A549 (cell line): ENCODE data around the gene PLAC9. TPM values are rescaled to one million over a fixed set of nuclear protein-coding genes. Genes with fewer than 3 reads are reported as not detected.

ENCODE experiments used
- ATAC-seq, 2 experiments: fragments of 200-7000 bp in 1 of 2; fragments of >200 bp in 1 of 2; cut with Nextera tagmentation in 1 of 2; cut with Tn5 transposase in 1 of 2; 3 replicates each; pipeline versions ENCODE4 v1.8.0 to v1.9.1; 2018 to 2020; ENCODE audit warnings: mild to moderate bottlenecking in 1 of 2, moderate library complexity in 1 of 2
- CTCF ChIA-PET: fragments of 300-600 bp; sonication (Branson Sonifier 250); formaldehyde crosslinking; extraction: SDS; loops from one replicate; lab custom pipeline; 2021; ENCODE audit warnings: antibody characterized with exemption, inconsistent platforms; lab: Yijun Ruan, JAX
- POLR2A ChIA-PET: fragments of 350-600 bp; formaldehyde crosslinking; extraction: SDS; loops from one replicate; lab custom pipeline; 2021; ENCODE audit warnings: antibody characterized with exemption, inconsistent platforms; lab: Yijun Ruan, JAX
- DNase-seq, 2 experiments: peaks; one replicate each; pipeline versions ENCODE4 v3.0.0 to v3.0.0-alpha.2; 2011 to 2016; ENCODE audit warnings: low read depth in 1 of 2, low spot score in 1 of 2
- FAIRE-seq: peaks from 2 replicates; lab custom pipeline; 2011; peaks lifted over from hg19 to GRCh38; lab: Jason Lieb, UNC
- H3K27ac ChIP-seq, 2 experiments: fragments of >200 bp; sonication (Bioruptor Twin); formaldehyde crosslinking; 3 replicates each; pipeline ENCODE4 v1.5.1; 2016 to 2017
- H3K4me1 ChIP-seq: fragments of >200 bp; sonication (Bioruptor Twin); formaldehyde crosslinking; 3 replicates; pipeline ENCODE4 v1.6.1; 2016
- H3K4me2 ChIP-seq: fragments of >200 bp; sonication (Bioruptor Twin); formaldehyde crosslinking; 3 replicates; pipeline ENCODE4 v1.6.1; 2016
- H3K4me3 ChIP-seq: fragments of >200 bp; sonication (Bioruptor Twin); formaldehyde crosslinking; 3 replicates; pipeline ENCODE4 v1.5.1; 2016
- H3K9me3 ChIP-seq: fragments of >200 bp; sonication (Bioruptor Twin); formaldehyde crosslinking; 3 replicates; pipeline ENCODE4 v1.6.1; 2016
- BHLHE40 ChIP-seq: IDR thresholded peaks from 2 replicates; pipeline ENCODE4 v1.6.1; 2012; ENCODE audit warnings: low read depth, low read length, inconsistent platforms
- CBX2 ChIP-seq: fragments of 200-600 bp; sonication (generic); IDR thresholded peaks from 2 replicates; pipeline ENCODE4 v1.6.1; 2016; ENCODE audit warnings: low read depth, mild to moderate bottlenecking, borderline replicate concordance
- CHD2 ChIP-seq: fragments of 150-350 bp; IDR thresholded peaks from 2 replicates; pipeline ENCODE4 v1.6.1; 2014; ENCODE audit warnings: low read length; ENCODE audit not compliant: partially characterized antibody
- EHF ChIP-seq: fragments of 250-450 bp; sonication (Bioruptor Pico); IDR thresholded peaks from 2 replicates; pipeline ENCODE4 v1.5.0; 2020; ENCODE audit warnings: mild to moderate bottlenecking
- EHMT2 ChIP-seq: fragments of 200-600 bp; sonication (generic); IDR thresholded peaks from 2 replicates; pipeline ENCODE4 v1.6.1; 2016; ENCODE audit warnings: antibody characterized with exemption, low read depth, mild to moderate bottlenecking, moderate library complexity
- EP300 ChIP-seq, 2 experiments: fragments of >200 bp; sonication (Bioruptor Twin); formaldehyde crosslinking; IDR thresholded peaks; 2 replicates in 1 of 2; 3 replicates in 1 of 2; pipeline ENCODE4 v1.6.1; 2016 to 2017
- FOSL2 ChIP-seq, 2 experiments: fragments of 450-650 bp in 1 of 2; fragments of >200 bp in 1 of 2; sonication (Bioruptor Twin) in 1 of 2; formaldehyde crosslinking; IDR thresholded peaks; 2 replicates each; pipeline versions ENCODE4 v1.5.0 to v1.6.1; 2016 to 2020; ENCODE audit warnings: mild to moderate bottlenecking in 1 of 2, moderate library complexity in 1 of 2
- HOXB13 ChIP-seq: fragments of 250-450 bp; sonication (Bioruptor Pico); IDR thresholded peaks from 2 replicates; pipeline ENCODE4 v1.5.0; 2020; ENCODE audit warnings: low read depth, mild to moderate bottlenecking, moderate library complexity
- HOXB5 ChIP-seq: fragments of 250-450 bp; sonication (Bioruptor Pico); IDR thresholded peaks from 2 replicates; pipeline ENCODE4 v1.5.0; 2020; ENCODE audit warnings: mild to moderate bottlenecking, moderate library complexity
- KDM1A ChIP-seq: fragments of 200-600 bp; sonication (generic); IDR thresholded peaks from 2 replicates; pipeline ENCODE4 v1.6.1; 2016; ENCODE audit warnings: low read depth, mild to moderate bottlenecking
- MAFK ChIP-seq: fragments of 450-650 bp; IDR thresholded peaks from 2 replicates; pipeline ENCODE4 v1.6.1; 2014; ENCODE audit not compliant: partially characterized antibody
- MYC ChIP-seq: IDR thresholded peaks from 2 replicates; pipeline ENCODE4 v1.6.1; 2012; ENCODE audit warnings: mild to moderate bottlenecking, inconsistent platforms, low read length, improper control_type of control experiment, borderline replicate concordance
- NFE2L2 ChIP-seq: fragments of 150-350 bp; conservative IDR thresholded peaks from 2 replicates; pipeline ENCODE4 v1.6.1; 2014; ENCODE audit warnings: low read length
- NPAS2 ChIP-seq: fragments of 250-450 bp; sonication (Bioruptor Pico); IDR thresholded peaks from 2 replicates; pipeline ENCODE4 v1.8.0; 2022; ENCODE audit warnings: mild to moderate bottlenecking, moderate library complexity, borderline replicate concordance
- NR3C1 ChIP-seq: fragments of >200 bp; sonication (Bioruptor Twin); formaldehyde crosslinking; IDR thresholded peaks from 3 replicates; pipeline ENCODE4 v1.6.1; 2017
- PHF8 ChIP-seq: fragments of 200-600 bp; sonication (generic); IDR thresholded peaks from 2 replicates; pipeline ENCODE4 v1.6.1; 2016; ENCODE audit warnings: low read depth, mild to moderate bottlenecking, antibody characterized with exemption, moderate library complexity, borderline replicate concordance
- RAD21 ChIP-seq, 2 experiments: fragments of >200 bp in 1 of 2; sonication (Bioruptor Twin) in 1 of 2; formaldehyde crosslinking in 1 of 2; IDR thresholded peaks in 1 of 2; conservative IDR thresholded peaks in 1 of 2; 2 replicates in 1 of 2; 3 replicates in 1 of 2; pipeline ENCODE4 v1.6.1; 2012 to 2018; ENCODE audit warnings: inconsistent platforms in 1 of 2
- RARB ChIP-seq: fragments of 250-450 bp; sonication (Bioruptor Pico); IDR thresholded peaks from 2 replicates; pipeline ENCODE4 v1.8.0; 2021; ENCODE audit warnings: mild to moderate bottlenecking, moderate library complexity
- SREBF2 ChIP-seq: fragments of 450-650 bp; IDR thresholded peaks from 2 replicates; pipeline ENCODE4 v1.6.1; 2014; ENCODE audit warnings: mild to moderate bottlenecking, moderate library complexity
- TFCP2L1 ChIP-seq: fragments of 250-450 bp; sonication (Bioruptor Pico); IDR thresholded peaks from 2 replicates; pipeline ENCODE4 v1.5.0; 2021; ENCODE audit warnings: mild to moderate bottlenecking
- ZNF302 ChIP-seq: fragments of 250-450 bp; sonication (Bioruptor Pico); IDR thresholded peaks from 2 replicates; pipeline ENCODE4 v1.9.0; 2021; ENCODE audit warnings: inconsistent platforms, mild to moderate bottlenecking, moderate library complexity
- ZSCAN20 ChIP-seq: fragments of 250-450 bp; sonication (Bioruptor Pico); IDR thresholded peaks from 2 replicates; pipeline ENCODE4 v1.8.0; 2022; ENCODE audit warnings: mild to moderate bottlenecking, moderate library complexity
- WGBS: methylation state at CpG from one replicate; pipeline ENCODE4 v1.1.6; 2017; ENCODE audit errors: missing lambda C conversion rate; 5-methylcytosine and 5-hydroxymethylcytosine counted together
- polyA plus RNA-seq, 4 experiments: library from polyadenylated mRNA; depleted of rRNA in 3 of 4; stranded (reverse); fragments of >200 nt; fragmentation: RNase III in 1 of 4; extraction: RNeasy Plus Mini Kit Qiagen cat#74134 plus additional on column Dnase treatment in 1 of 4; gene quantifications; 2 replicates in 3 of 4; 3 replicates in 1 of 4; pipeline ENCODE4 v1.2.3, GENCODE V29; 2011 to 2017
- TF ChIP-seq, protein P1 (sequence below): fragments of 450-650 bp; IDR thresholded peaks from 2 replicates; pipeline ENCODE4 v1.6.1; 2014; ENCODE audit warnings: antibody characterized with exemption
- TF ChIP-seq, protein P2 (sequence below): fragments of 150-350 bp; IDR thresholded peaks from 2 replicates; pipeline ENCODE4 v1.6.1; 2014; ENCODE audit warnings: low read depth, mild to moderate bottlenecking, low read length
- TF ChIP-seq, protein P3 (sequence below): fragments of 250-450 bp; sonication (Bioruptor Pico); IDR thresholded peaks from 2 replicates; pipeline ENCODE4 v1.5.0; 2020; ENCODE audit warnings: low read depth, mild to moderate bottlenecking, moderate library complexity
- TF ChIP-seq, protein P4 (sequence below): fragments of 200-600 bp; sonication (generic); IDR thresholded peaks from 2 replicates; pipeline ENCODE4 v1.6.1; 2016; ENCODE audit warnings: antibody characterized with exemption, mild to moderate bottlenecking, moderate library complexity

Gene PLAC9
- polyA plus RNA-seq, 2 of the 4 experiments (the other 2 are of a cell fraction), result not detected

DNA sequence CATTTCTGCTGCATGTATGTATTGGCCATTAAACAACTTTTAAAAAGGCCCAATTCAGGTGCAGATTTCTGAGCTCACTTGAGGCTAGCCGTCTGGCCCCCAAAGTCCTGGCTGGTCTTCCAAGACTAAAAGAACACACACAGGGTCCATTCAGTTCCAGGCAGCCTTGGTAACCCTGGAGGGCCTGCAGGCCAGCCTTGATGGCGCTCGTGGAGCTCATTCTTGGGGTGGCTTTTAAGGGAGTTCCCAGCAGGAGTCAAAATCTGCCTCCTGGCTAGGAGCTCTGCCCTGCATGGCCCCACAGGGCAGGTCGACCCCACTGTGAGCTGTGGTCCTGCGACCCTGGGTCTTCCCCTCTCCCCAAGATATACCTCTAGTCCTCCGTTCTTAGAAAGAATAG, 44.0 kb downstream of the PLAC9 start (continued):
- no peak for TF ChIP-seq NFE2L2
- no peak for TF ChIP-seq MYC
- TF ChIP-seq RAD21 (conservative IDR thresholded peaks at IDR 0.05 in 1 of 2, IDR thresholded peaks at IDR 0.05 in 1 of 2), result no peak
- TF ChIP-seq BHLHE40, result no peak
- no peak for TF ChIP-seq TFCP2L1 (CRISPR knock-in tag)
- TF ChIP-seq EP300 (IDR thresholded peaks at IDR 0.05), result no peak

DNA sequence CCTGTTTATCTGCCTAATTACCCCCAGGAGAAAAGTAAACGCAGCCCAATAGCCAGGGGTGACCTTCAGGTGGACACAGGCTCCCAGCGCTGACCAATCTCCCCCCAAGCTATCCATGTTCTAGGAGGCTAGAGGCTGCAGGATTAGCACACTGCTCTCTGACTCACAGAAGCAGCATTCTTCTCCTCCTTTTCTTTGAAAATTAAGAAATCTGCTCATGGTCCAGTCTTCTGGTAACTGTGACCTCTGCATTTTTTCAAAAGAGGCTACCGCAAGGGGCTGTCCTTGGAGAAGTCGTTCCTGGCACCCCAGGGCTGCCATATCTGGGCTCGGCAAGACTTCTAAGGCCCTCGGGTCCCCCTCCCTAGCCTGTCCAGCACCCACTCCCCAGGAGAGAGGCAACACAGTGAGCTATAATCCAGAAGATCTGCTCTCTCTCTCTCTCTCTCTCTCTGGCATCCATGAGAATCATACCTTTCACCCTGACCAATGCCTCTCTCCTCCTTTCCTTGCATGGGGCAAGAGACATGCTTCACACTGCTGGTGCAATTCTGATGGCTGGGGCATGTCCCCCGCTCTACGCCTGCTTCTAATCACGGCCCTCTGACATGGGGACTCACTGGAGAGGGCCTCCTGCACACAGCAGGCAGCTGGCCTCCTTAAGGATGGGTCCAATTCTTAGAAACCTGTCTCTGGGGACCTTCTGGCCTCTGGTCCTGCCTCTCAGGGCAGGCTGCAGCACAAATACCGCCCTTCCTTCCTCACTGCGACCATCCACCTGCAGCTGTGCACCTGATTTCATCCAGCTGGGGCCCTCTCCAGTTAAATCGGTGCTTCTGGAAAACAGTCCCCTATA, 45.5 kb downstream of the PLAC9 start:
- WGBS, result 89% methylated on average over 12 of the region's 12 CpGs
- ATAC-seq (peak; percentile 17 to 38; a peak in 2 of 6 replicates), FAIRE-seq (no peak), DNase-seq (no peak)
- Histone ChIP-seq H3K9me3 (no peaks in the 10 kb centered on the region), H3K4me2 (no peak overlapping the region), H3K4me1 (peaks cover 8% of the 10 kb centered on the region; the same call in 1 of the 3 replicates), H3K27ac (peak overlapping the region in 1 of 2 experiments; percentile 44; a peak in 1 of 6 replicates), H3K4me3 (no peak overlapping the region)
- ChIA-PET POLR2A (no interaction called here), CTCF (interaction anchor here (0.9 to 4.2 kb wide), 7 partner anchors 9 to 45 kb away, joined by 3 to 16 read pairs (median 6); no protein-coding TSS in a partner anchor)
- TF ChIP-seq NFE2L2, result no peak
- no peak for TF ChIP-seq SREBF2
- TF ChIP-seq CBX2, result no peak
- no peak for TF ChIP-seq HOXB13 (CRISPR knock-in tag)
- no peak for TF ChIP-seq MAFK
- TF ChIP-seq FOSL2 (IDR thresholded peaks at IDR 0.05), result no peak
- no peak for TF ChIP-seq FOSL2 (CRISPR knock-in tag; IDR thresholded peaks at IDR 0.05)
- no peak for TF ChIP-seq EP300 (IDR thresholded peaks at IDR 0.05)
- TF ChIP-seq, protein P1, sequence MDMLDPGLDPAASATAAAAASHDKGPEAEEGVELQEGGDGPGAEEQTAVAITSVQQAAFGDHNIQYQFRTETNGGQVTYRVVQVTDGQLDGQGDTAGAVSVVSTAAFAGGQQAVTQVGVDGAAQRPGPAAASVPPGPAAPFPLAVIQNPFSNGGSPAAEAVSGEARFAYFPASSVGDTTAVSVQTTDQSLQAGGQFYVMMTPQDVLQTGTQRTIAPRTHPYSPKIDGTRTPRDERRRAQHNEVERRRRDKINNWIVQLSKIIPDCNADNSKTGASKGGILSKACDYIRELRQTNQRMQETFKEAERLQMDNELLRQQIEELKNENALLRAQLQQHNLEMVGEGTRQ, result no peak
- TF ChIP-seq PHF8, result no peak
- no peak for TF ChIP-seq TFCP2L1 (CRISPR knock-in tag)
- TF ChIP-seq, protein P2, sequence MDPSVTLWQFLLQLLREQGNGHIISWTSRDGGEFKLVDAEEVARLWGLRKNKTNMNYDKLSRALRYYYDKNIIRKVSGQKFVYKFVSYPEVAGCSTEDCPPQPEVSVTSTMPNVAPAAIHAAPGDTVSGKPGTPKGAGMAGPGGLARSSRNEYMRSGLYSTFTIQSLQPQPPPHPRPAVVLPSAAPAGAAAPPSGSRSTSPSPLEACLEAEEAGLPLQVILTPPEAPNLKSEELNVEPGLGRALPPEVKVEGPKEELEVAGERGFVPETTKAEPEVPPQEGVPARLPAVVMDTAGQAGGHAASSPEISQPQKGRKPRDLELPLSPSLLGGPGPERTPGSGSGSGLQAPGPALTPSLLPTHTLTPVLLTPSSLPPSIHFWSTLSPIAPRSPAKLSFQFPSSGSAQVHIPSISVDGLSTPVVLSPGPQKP, result no peak

DNA sequence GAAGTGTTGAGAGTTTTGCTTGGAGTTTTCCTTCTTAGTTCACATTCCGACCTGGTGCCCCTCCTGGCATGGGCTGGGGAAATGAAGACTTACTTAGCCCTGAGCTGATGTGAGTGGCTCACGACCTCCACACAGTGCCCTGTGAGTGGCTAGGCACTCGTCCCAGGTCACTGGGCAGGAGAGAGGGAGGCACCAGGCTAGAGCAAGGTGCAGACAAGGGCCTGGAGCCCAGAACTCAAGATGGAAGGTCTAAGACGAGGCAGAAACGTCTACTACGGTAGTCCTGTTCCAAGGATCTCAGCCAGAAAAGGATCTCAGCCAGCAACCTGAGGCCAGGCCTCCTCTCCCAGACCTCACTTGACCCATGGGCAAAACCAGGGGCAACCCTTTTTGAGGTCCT, 50.5 kb downstream of the PLAC9 start:
- no peaks in the 10 kb centered on the region for H3K9me3 ChIP-seq
- 87% methylated on average over 6 of the region's 6 CpGs for WGBS
- FAIRE-seq (no peak), DNase-seq (no peak), ATAC-seq (no peak)
- no peak overlapping the region for H3K27ac ChIP-seq
- CTCF ChIA-PET, result interaction anchor here (1.7 kb wide), 1 partner anchor 15 kb away, joined by 5 read pairs; no protein-coding TSS in a partner anchor
- H3K4me3 ChIP-seq, result no peak overlapping the region
- TF ChIP-seq EP300 (IDR thresholded peaks at IDR 0.05) (no peak), NFE2L2 (no peak), HOXB5 (CRISPR knock-in tag) (no peak), TFCP2L1 (CRISPR knock-in tag) (no peak), NR3C1 (no peak), RARB (no peak), EHMT2 (no peak), CHD2 (no peak), BHLHE40 (no peak), NPAS2 (no peak), KDM1A (no peak), ZSCAN20 (CRISPR knock-in tag) (no peak), EHF (CRISPR knock-in tag) (no peak), PHF8 (no peak), ZNF302 (CRISPR knock-in tag) (no peak)
- TF ChIP-seq, protein P3, sequence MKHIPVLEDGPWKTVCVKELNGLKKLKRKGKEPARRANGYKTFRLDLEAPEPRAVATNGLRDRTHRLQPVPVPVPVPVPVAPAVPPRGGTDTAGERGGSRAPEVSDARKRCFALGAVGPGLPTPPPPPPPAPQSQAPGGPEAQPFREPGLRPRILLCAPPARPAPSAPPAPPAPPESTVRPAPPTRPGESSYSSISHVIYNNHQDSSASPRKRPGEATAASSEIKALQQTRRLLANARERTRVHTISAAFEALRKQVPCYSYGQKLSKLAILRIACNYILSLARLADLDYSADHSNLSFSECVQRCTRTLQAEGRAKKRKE (CRISPR knock-in tag), result no peak
- TF ChIP-seq, protein P4, sequence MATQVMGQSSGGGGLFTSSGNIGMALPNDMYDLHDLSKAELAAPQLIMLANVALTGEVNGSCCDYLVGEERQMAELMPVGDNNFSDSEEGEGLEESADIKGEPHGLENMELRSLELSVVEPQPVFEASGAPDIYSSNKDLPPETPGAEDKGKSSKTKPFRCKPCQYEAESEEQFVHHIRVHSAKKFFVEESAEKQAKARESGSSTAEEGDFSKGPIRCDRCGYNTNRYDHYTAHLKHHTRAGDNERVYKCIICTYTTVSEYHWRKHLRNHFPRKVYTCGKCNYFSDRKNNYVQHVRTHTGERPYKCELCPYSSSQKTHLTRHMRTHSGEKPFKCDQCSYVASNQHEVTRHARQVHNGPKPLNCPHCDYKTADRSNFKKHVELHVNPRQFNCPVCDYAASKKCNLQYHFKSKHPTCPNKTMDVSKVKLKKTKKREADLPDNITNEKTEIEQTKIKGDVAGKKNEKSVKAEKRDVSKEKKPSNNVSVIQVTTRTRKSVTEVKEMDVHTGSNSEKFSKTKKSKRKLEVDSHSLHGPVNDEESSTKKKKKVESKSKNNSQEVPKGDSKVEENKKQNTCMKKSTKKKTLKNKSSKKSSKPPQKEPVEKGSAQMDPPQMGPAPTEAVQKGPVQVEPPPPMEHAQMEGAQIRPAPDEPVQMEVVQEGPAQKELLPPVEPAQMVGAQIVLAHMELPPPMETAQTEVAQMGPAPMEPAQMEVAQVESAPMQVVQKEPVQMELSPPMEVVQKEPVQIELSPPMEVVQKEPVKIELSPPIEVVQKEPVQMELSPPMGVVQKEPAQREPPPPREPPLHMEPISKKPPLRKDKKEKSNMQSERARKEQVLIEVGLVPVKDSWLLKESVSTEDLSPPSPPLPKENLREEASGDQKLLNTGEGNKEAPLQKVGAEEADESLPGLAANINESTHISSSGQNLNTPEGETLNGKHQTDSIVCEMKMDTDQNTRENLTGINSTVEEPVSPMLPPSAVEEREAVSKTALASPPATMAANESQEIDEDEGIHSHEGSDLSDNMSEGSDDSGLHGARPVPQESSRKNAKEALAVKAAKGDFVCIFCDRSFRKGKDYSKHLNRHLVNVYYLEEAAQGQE, result no peak
- TF ChIP-seq, all 56 proteins: peak for 0
- POLR2A ChIA-PET, result no interaction called here
- Histone ChIP-seq H3K4me1 (peaks cover 12% of the 10 kb centered on the region; the same call in 2 of the 3 replicates), H3K4me2 (no peak overlapping the region)
